ENCODE data around the gene LONP2.

- no peak for TF ChIP-seq POLR2A (IDR thresholded peaks at IDR 0.05; ENCODE audit: low read depth, low read length)
- TF ChIP-seq TAF1 (IDR thresholded peaks at IDR 0.05; ENCODE audit: borderline replicate concordance, low read depth, low read length): no peak
Observed at GRCh38 chr16:48308535-48308934, 64.4 kb downstream of the LONP2 start.

All from GM12892 (cell line).